ENCODE results near the gene OR2T1.
"Not testable (repeated sequence)": the region's sequence is repeated elsewhere in the genome, so short reads cannot be mapped to it uniquely, and the experiment has no call there.

DNA sequence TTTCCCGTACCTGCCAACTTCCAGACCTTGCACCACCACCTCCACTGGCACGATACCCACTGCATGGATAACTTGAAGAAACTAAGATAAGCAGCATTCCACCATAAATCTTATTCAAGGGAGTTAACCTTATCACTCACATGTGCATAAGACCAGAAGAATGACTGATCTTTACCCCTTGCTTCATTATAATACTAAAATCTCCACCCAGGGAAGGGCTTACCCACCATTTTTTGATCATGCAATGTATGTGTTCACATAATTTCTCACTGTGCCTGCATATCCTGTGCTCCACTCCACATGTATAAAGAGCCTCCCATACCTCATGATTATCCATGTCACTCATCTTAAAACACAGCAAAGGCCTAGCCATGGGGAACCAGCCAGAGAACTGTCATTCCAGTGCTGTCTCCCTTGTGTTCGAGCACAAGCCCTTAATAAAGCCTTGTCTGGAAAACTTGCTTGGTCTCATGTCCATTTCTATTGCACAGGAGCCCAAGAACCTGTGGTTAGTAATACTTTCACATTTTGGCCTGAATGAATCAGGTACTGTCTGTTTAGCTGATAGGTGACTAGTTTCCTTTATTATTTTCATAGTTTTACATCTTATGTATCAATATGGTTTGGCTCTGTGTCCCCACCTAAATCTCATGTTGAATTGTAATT is 24.8 kb downstream of the OR2T1 start:
- TF ChIP-seq EZH2 (IDR thresholded peaks at IDR 0.05); POLR2AphosphoS5 (IDR thresholded peaks at IDR 0.05; ENCODE audit: borderline replicate concordance, low read depth, low read length): not testable (repeated sequence)

Measured in SK-N-MC (cell line).